PC-9 (cell line): ENCODE measurements around the gene AS3MT. TPM values are rescaled to one million over a fixed set of nuclear protein-coding genes. Genes with fewer than 3 reads are reported as not detected.

Source experiments
- BruUV-seq: library from RNA; stranded (reverse); fragments of 400-500 nt; replicated peaks from 2 replicates; lab custom pipeline; 2021; lab: Mats Ljungman, UMichigan
- CTCF ChIA-PET: fragments of 300-600 bp; sonication (Branson Sonifier 250); formaldehyde crosslinking; loops from one replicate; lab custom pipeline; 2022; ENCODE audit warnings: antibody characterized with exemption; lab: Charles Lee
- POLR2A ChIA-PET: fragments of 300-600 bp; sonication (Branson Sonifier 250); formaldehyde crosslinking; loops from one replicate; lab custom pipeline; 2022; ENCODE audit warnings: antibody characterized with exemption; ENCODE audit not compliant: unreplicated experiment; lab: Charles Lee
- DNase-seq, 2 experiments: peaks; one replicate each; pipeline versions ENCODE4 v3.0.0 to v3.0.0-alpha.2; 2015 to 2022; ENCODE audit warnings: mixed read lengths in 1 of 2
- H2AFZ ChIP-seq: fragments of 200-600 bp; sonication (generic); 2 replicates; pipeline ENCODE4 v1.8.1; 2017; ENCODE audit warnings: antibody characterized with exemption
- H3F3A ChIP-seq: fragments of 200-600 bp; sonication (generic); 2 replicates; pipeline ENCODE4 v1.8.1; 2017; ENCODE audit warnings: antibody characterized with exemption, mild to moderate bottlenecking, low read depth; ENCODE audit not compliant: insufficient read depth
- H3K27ac ChIP-seq: fragments of 200-600 bp; sonication (generic); 2 replicates; pipeline ENCODE4 v1.6.1; 2016; ENCODE audit warnings: mixed run types
- H3K27me3 ChIP-seq: fragments of 200-600 bp; sonication (generic); 2 replicates; pipeline ENCODE4 v1.6.1; 2016; ENCODE audit warnings: low read depth, mixed run types; ENCODE audit not compliant: insufficient read depth
- H3K36me3 ChIP-seq: fragments of 200-600 bp; sonication (generic); 2 replicates; pipeline ENCODE4 v1.6.1; 2016; ENCODE audit warnings: low read depth, mixed run types
- H3K4me1 ChIP-seq: fragments of 200-600 bp; sonication (generic); replicated peaks from 2 replicates; pipeline ENCODE4 v1.6.1; 2016; ENCODE audit warnings: mixed run types; ENCODE audit not compliant: insufficient read depth
- H3K4me2 ChIP-seq: fragments of 200-600 bp; sonication (generic); 2 replicates; pipeline ENCODE4 v1.6.1; 2017; ENCODE audit warnings: mixed run types
- H3K4me3 ChIP-seq: fragments of 200-600 bp; sonication (generic); 2 replicates; pipeline ENCODE4 v1.6.1; 2016; ENCODE audit warnings: mixed run types
- H3K79me2 ChIP-seq: fragments of 200-600 bp; sonication (generic); 2 replicates; pipeline ENCODE4 v1.6.1; 2017; ENCODE audit warnings: low read depth, mixed run types
- H3K9me2 ChIP-seq: fragments of 200-600 bp; sonication (generic); 2 replicates; pipeline ENCODE4 v1.8.1; 2017; ENCODE audit warnings: mild to moderate bottlenecking; ENCODE audit not compliant: insufficient read depth
- H3K9me3 ChIP-seq: fragments of 200-600 bp; sonication (generic); 2 replicates; pipeline ENCODE4 v1.8.1; 2016; ENCODE audit warnings: low read depth; ENCODE audit not compliant: insufficient read depth
- H4K20me1 ChIP-seq: fragments of 200-600 bp; sonication (generic); 2 replicates; pipeline ENCODE4 v1.8.1; 2017; ENCODE audit not compliant: insufficient read depth
- EZH2 ChIP-seq: fragments of 200-600 bp; sonication (generic); IDR thresholded peaks from 2 replicates; pipeline ENCODE4 v1.8.0; 2017; ENCODE audit warnings: antibody characterized with exemption, low read depth
- intact Hi-C: fragments of 100-400 bp; cut with micrococcal nuclease; formaldehyde crosslinking; loops from one replicate; pipeline ENCODE4 v1.10.0; 2022; ENCODE audit not compliant: unreplicated experiment
- total RNA-seq: library from RNA; stranded (reverse); gene quantifications from 2 replicates; pipeline ENCODE4 v1.2.3, GENCODE V29; 2021
- TF ChIP-seq, protein P1 (sequence below): fragments of 200-600 bp; sonication (generic); conservative IDR thresholded peaks from 2 replicates; pipeline ENCODE4 v1.6.1; 2017; ENCODE audit warnings: mixed run types, antibody characterized with exemption, mild to moderate bottlenecking, moderate library complexity

AS3MT gene
- total RNA-seq, 1 experiment from 2014 or later: 0.22 TPM

DNA sequence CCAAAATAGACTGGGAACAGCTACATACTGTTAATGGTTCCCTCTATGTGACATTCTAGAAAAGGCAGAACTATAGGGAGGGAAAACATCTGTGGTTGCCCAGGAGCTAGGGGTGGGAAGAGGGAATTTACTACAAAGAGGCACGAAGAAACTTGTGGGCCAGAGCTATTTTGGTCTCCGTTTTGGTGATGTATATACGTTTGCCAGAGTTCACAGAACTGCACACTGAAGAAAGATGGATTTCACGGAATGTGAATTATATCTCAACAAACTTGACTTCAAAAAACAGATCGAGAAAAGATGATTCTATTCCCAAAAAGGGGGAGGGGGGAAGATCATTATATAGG lies 386 bp upstream of the AS3MT start:
- no peaks in the 10 kb centered on the region for H4K20me1 ChIP-seq
- no peaks in the 10 kb centered on the region for H3K9me3 ChIP-seq
- POLR2A ChIA-PET: interaction anchor here (0.6 kb wide), 1 partner anchor 14 kb away, joined by 4 read pairs; no protein-coding TSS in a partner anchor
- no peak for DNase-seq
- intact Hi-C loops: no loop called here
- H3K36me3 ChIP-seq: no peaks in the 10 kb centered on the region
- H3K79me2 ChIP-seq: no peaks in the 10 kb centered on the region
- H3K27me3 ChIP-seq: no peaks in the 10 kb centered on the region
- H3F3A ChIP-seq: no peaks in the 10 kb centered on the region
- H3K4me2 ChIP-seq: no peak overlapping the region
- TF ChIP-seq EZH2: no peak
- TF ChIP-seq, protein P1, sequence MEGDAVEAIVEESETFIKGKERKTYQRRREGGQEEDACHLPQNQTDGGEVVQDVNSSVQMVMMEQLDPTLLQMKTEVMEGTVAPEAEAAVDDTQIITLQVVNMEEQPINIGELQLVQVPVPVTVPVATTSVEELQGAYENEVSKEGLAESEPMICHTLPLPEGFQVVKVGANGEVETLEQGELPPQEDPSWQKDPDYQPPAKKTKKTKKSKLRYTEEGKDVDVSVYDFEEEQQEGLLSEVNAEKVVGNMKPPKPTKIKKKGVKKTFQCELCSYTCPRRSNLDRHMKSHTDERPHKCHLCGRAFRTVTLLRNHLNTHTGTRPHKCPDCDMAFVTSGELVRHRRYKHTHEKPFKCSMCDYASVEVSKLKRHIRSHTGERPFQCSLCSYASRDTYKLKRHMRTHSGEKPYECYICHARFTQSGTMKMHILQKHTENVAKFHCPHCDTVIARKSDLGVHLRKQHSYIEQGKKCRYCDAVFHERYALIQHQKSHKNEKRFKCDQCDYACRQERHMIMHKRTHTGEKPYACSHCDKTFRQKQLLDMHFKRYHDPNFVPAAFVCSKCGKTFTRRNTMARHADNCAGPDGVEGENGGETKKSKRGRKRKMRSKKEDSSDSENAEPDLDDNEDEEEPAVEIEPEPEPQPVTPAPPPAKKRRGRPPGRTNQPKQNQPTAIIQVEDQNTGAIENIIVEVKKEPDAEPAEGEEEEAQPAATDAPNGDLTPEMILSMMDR: no peak
- CTCF ChIA-PET: no interaction called here
- H3K4me3 ChIP-seq: no peak overlapping the region
- no peaks in the 10 kb centered on the region for H3K4me1 ChIP-seq
- H2AFZ ChIP-seq: no peak overlapping the region
- no peaks in the 10 kb centered on the region for H3K9me2 ChIP-seq
- no TSS peak for BruUV-seq
- no peak overlapping the region for H3K27ac ChIP-seq

- Histone ChIP-seq H3K36me3 (no peaks in the 10 kb centered on the region), H2AFZ (no peak overlapping the region), H3K4me1 (no peaks in the 10 kb centered on the region), H3K9me2 (no peaks in the 10 kb centered on the region), H3K4me2 (no peak overlapping the region), H3K79me2 (no peaks in the 10 kb centered on the region), H3K27ac (no peak overlapping the region), H3K4me3 (no peak overlapping the region), H3K27me3 (no peaks in the 10 kb centered on the region), H3K9me3 (no peaks in the 10 kb centered on the region), H4K20me1 (no peaks in the 10 kb centered on the region), H3F3A (no peaks in the 10 kb centered on the region)
- TF ChIP-seq, protein P1: no peak
- TF ChIP-seq EZH2: no peak
- ChIA-PET POLR2A (no interaction called here), CTCF (no interaction called here)
- no TSS peak for BruUV-seq
- DNase-seq: no peak
- intact Hi-C loops: no loop called here
Measured at GRCh38 chr10:102870221-102870620, 951 bp downstream of the AS3MT start.

DNA sequence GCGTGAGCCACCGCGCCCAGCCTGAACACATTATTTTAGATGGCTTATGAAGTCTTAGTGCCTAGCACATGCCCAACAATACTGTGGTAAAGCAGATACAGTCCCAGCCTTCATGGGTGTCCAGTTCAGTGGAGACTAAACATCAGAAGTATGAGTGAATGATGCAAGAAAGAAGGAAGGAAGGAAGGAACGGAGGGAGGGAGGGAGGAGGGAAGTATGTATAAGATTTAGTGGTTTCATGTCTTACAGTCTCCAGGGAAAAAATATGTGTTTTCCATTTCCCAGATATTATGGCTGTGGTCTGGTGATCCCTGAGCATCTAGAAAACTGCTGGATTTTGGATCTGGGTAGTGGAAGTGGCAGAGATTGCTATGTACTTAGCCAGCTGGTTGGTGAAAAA lies 2.9 kb downstream of the AS3MT start:
- H3K27ac ChIP-seq: no peak overlapping the region
- intact Hi-C loops: no loop called here
- H3K27me3 ChIP-seq: no peaks in the 10 kb centered on the region
- no peaks in the 10 kb centered on the region for H3K9me3 ChIP-seq
- no peak overlapping the region for H3K4me3 ChIP-seq
- H3K9me2 ChIP-seq: no peaks in the 10 kb centered on the region
- ChIA-PET POLR2A (no interaction called here), CTCF (no interaction called here)
- no peak for DNase-seq
- H3K36me3 ChIP-seq: no peaks in the 10 kb centered on the region
- no peaks in the 10 kb centered on the region for H3F3A ChIP-seq
- TF ChIP-seq EZH2: no peak
- TF ChIP-seq, protein P1: no peak
- H2AFZ ChIP-seq: no peak overlapping the region
- H4K20me1 ChIP-seq: no peaks in the 10 kb centered on the region
- BruUV-seq: no TSS peak
- no peaks in the 10 kb centered on the region for H3K4me1 ChIP-seq
- H3K79me2 ChIP-seq: no peaks in the 10 kb centered on the region
- no peak overlapping the region for H3K4me2 ChIP-seq
